HepG2 (cell line): Measurements from ENCODE around the gene SLC22A23. TPM values are rescaled to one million over a fixed set of nuclear protein-coding genes. Genes with fewer than 3 reads are reported as not detected.

Experiments used
- CREBL2 ChIP-seq: sonication (generic); formaldehyde crosslinking; IDR thresholded peaks from 2 replicates; pipeline ENCODE4 v1.8.1; 2023; ENCODE audit warnings: missing genetic modification reagents, mild to moderate bottlenecking, borderline replicate concordance
- FOXC1 ChIP-seq: sonication (generic); formaldehyde crosslinking; IDR thresholded peaks from 2 replicates; pipeline ENCODE4 v1.8.0; 2022; ENCODE audit warnings: mild to moderate bottlenecking, missing genetic modification reagents, borderline replicate concordance
- HNF1B ChIP-seq: sonication (generic); formaldehyde crosslinking; IDR thresholded peaks from 2 replicates; pipeline ENCODE4 v1.5.1; 2020; ENCODE audit warnings: mild to moderate bottlenecking, moderate library complexity, missing genetic modification reagents
- NBN ChIP-seq: fragments of 450-650 bp; conservative IDR thresholded peaks from 2 replicates; pipeline ENCODE4 v1.6.1; 2017
- NFYC ChIP-seq: IDR thresholded peaks from 2 replicates; pipeline ENCODE4 v1.6.1; 2016; ENCODE audit warnings: missing genetic modification reagents, missing compliant biosample characterization
- TSC22D2 ChIP-seq: sonication (generic); formaldehyde crosslinking; IDR thresholded peaks from 2 replicates; pipeline ENCODE4 v1.5.1; 2020; ENCODE audit warnings: missing genetic modification reagents, mild to moderate bottlenecking, borderline replicate concordance
- ZFP37 ChIP-seq: sonication (generic); formaldehyde crosslinking; IDR thresholded peaks from 2 replicates; pipeline ENCODE4 v1.4.0; 2020; ENCODE audit warnings: missing genetic modification reagents, borderline replicate concordance
- ZNF10 ChIP-seq: sonication (generic); formaldehyde crosslinking; IDR thresholded peaks from 2 replicates; pipeline ENCODE4 v1.4.0; 2020; ENCODE audit warnings: mild to moderate bottlenecking, low read depth, missing genetic modification reagents, borderline replicate concordance
- ZNF142 ChIP-seq: sonication (generic); formaldehyde crosslinking; IDR thresholded peaks from 2 replicates; pipeline ENCODE4 v1.4.0; 2020; ENCODE audit warnings: missing genetic modification reagents
- ZNF20 ChIP-seq: sonication (generic); formaldehyde crosslinking; IDR thresholded peaks from 2 replicates; pipeline ENCODE4 v1.4.0; 2020; ENCODE audit warnings: mild to moderate bottlenecking, moderate library complexity, missing genetic modification reagents
- ZNF253 ChIP-seq: sonication (generic); formaldehyde crosslinking; IDR thresholded peaks from 2 replicates; pipeline ENCODE4 v1.8.0; 2022; ENCODE audit warnings: mild to moderate bottlenecking, missing genetic modification reagents, borderline replicate concordance
- ZNF256 ChIP-seq: sonication (generic); formaldehyde crosslinking; conservative IDR thresholded peaks from 2 replicates; pipeline ENCODE4 v1.4.0; 2020; ENCODE audit warnings: missing genetic modification reagents
- ZNF276 ChIP-seq: sonication (generic); formaldehyde crosslinking; IDR thresholded peaks from 2 replicates; pipeline ENCODE4 v1.4.0; 2020; ENCODE audit warnings: mild to moderate bottlenecking, low read depth, missing genetic modification reagents
- ZNF605 ChIP-seq: sonication (generic); formaldehyde crosslinking; IDR thresholded peaks from 2 replicates; pipeline ENCODE4 v1.8.0; 2022; ENCODE audit warnings: mild to moderate bottlenecking, missing genetic modification reagents
- ZNF816 ChIP-seq: sonication (generic); formaldehyde crosslinking; IDR thresholded peaks from 2 replicates; pipeline ENCODE4 v1.8.0; 2022; ENCODE audit warnings: missing genetic modification reagents, mild to moderate bottlenecking, borderline replicate concordance
- ZSCAN29 ChIP-seq: sonication (generic); formaldehyde crosslinking; conservative IDR thresholded peaks from 2 replicates; pipeline ENCODE4 v1.4.0; 2020; ENCODE audit warnings: mild to moderate bottlenecking, missing genetic modification reagents
- polyA plus RNA-seq, 8 experiments: library from polyadenylated mRNA; depleted of rRNA in 3 of 8; stranded (reverse) in 7 of 8; unstranded in 1 of 8; fragments of >200 nt; fragmentation: Illumina TruSeq in 4 of 8; extraction: Trizol in 4 of 8; gene quantifications; 2 replicates each; pipeline versions ENCODE4 v1.2.1 to v1.2.3, GENCODE V29; 2011 to 2016; ENCODE audit warnings: low read depth in 4 of 8, missing spikeins in 1 of 8, mixed read lengths in 1 of 8; ENCODE audit not compliant: insufficient read depth in 1 of 8
- total RNA-seq, 5 experiments: library from RNA; depleted of rRNA; stranded (reverse); fragments of >200 nt; fragmentation: Illumina TruSeq; extraction: Trizol; gene quantifications; 2 replicates each; pipeline ENCODE4 v1.2.3, GENCODE V29; 2016; ENCODE audit warnings: low read depth in 1 of 5
- TF ChIP-seq, protein P1 (sequence below): sonication (generic); formaldehyde crosslinking; IDR thresholded peaks from 2 replicates; pipeline ENCODE4 v1.4.0; 2020; ENCODE audit warnings: mild to moderate bottlenecking, missing genetic modification reagents, borderline replicate concordance

The SLC22A23 gene
- total and polyA plus RNA-seq, 2 of the 13 experiments (the other 11 are each of a cell fraction or from before 2014, with no cell fraction given): 11.8 to 17.5 TPM

DNA sequence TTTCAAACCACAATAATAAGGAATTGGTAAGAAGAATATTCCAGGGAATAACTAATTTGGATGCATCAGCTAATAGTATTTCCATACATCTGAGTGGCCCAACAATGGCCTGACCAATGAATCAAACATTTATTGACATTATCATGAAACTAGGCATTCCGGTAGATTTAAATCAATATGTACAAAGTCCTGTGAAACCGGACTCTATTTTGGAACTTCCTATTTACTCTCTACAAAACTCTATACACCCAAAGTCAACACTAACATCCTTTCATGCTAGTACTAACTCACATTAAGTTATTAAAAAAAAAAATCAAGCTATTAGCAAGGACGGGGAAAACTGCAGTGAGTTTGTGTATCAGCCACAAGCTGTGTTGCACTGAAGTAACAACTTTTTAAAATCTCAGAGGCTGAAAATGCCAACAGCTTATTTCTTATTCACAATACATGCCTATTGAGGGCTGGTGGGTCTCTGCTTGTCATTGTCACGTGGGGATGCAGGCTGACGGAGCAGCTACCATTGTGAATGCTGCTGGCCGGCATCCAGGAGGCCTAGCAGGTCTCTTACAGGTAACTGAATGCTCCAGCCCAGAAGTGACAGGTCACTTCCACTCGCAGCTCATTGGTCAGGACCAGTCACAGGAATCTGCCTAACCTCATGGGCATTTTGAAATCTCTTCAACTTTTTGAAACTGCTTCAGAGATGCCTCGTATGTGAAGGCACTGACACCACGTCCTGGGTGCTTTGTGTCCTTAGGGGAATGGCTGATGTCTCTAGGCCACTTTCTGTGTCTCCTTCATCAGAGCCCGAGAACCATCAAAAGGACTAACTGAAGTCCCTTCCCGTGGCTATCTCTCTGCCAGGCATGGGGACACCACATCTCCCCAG, 76.3 kb downstream of the SLC22A23 start (continued):
- TF ChIP-seq HNF1B (0 out of 2 replicates have a peak, but pooled peaks have one; percentile 59), NFYC (CRISPR knock-in tag) (peak; percentile 85), ZFP37 (CRISPR knock-in tag) (no peak), ZNF142 (CRISPR knock-in tag) (no peak), TSC22D2 (CRISPR knock-in tag) (no peak), NBN (no peak), ZNF816 (CRISPR knock-in tag) (peak; percentile 86; the same call in 1 of the 2 replicates), ZSCAN29 (CRISPR knock-in tag) (peak; percentile 83; the same call in 1 of the 2 replicates), ZNF276 (no peak), ZNF20 (CRISPR knock-in tag) (no peak), ZNF10 (CRISPR knock-in tag) (no peak), ZNF256 (CRISPR knock-in tag) (no peak), ZNF253 (CRISPR knock-in tag) (no peak), ZNF605 (peak; percentile 96), FOXC1 (no peak; the same call in 1 of the 2 replicates), CREBL2 (CRISPR knock-in tag) (no peak)
- TF ChIP-seq, protein P1, sequence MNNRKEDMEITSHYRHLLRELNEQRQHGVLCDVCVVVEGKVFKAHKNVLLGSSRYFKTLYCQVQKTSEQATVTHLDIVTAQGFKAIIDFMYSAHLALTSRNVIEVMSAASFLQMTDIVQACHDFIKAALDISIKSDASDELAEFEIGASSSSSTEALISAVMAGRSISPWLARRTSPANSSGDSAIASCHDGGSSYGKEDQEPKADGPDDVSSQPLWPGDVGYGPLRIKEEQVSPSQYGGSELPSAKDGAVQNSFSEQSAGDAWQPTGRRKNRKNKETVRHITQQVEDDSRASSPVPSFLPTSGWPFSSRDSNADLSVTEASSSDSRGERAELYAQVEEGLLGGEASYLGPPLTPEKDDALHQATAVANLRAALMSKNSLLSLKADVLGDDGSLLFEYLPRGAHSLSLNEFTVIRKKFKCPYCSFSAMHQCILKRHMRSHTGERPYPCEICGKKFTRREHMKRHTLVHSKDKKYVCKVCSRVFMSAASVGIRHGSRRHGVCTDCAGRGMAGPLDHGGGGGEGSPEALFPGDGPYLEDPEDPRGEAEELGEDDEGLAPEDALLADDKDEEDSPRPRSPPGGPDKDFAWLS (CRISPR knock-in tag): no peak
